Measurements from ENCODE around the gene COA3. TPM values are rescaled to one million over a fixed set of nuclear protein-coding genes. Genes with fewer than 3 reads are reported as not detected.

Gene COA3
- total RNA-seq, 1 donor from 2014 or later = 93.9 TPM

DNA sequence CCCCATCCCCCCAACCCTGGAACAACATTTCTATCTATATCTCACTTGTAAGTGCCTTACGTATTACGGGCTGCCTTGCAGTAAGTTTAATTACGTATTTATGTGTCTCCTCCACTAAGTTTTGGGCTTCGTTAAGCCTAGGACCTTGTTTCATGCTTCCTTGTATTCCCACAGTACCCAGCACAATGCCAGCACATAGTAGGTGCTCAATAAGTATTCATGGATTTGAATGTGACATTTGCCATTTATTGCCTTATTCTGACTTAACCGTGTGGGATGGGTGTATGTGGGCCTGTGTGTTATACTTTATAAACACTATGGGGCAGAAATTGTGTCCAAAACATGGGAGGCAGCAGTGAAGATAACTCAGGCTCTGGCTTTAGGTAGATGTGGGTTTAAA lies 6.0 kb downstream of the COA3 start:
- DNase-seq (ENCODE audit: extremely low spot score, unreplicated experiment) = no peak
- peaks cover 15% of the 10 kb centered on the region for H3K27me3 Mint-ChIP-seq
- no peak overlapping the region for H3K27ac Mint-ChIP-seq
- TF ChIP-seq, protein P1, sequence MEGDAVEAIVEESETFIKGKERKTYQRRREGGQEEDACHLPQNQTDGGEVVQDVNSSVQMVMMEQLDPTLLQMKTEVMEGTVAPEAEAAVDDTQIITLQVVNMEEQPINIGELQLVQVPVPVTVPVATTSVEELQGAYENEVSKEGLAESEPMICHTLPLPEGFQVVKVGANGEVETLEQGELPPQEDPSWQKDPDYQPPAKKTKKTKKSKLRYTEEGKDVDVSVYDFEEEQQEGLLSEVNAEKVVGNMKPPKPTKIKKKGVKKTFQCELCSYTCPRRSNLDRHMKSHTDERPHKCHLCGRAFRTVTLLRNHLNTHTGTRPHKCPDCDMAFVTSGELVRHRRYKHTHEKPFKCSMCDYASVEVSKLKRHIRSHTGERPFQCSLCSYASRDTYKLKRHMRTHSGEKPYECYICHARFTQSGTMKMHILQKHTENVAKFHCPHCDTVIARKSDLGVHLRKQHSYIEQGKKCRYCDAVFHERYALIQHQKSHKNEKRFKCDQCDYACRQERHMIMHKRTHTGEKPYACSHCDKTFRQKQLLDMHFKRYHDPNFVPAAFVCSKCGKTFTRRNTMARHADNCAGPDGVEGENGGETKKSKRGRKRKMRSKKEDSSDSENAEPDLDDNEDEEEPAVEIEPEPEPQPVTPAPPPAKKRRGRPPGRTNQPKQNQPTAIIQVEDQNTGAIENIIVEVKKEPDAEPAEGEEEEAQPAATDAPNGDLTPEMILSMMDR (conservative IDR thresholded peaks at IDR 0.05) = no peak
- H3K4me1 Mint-ChIP-seq (ENCODE audit: unreplicated experiment) = peaks cover 8% of the 10 kb centered on the region
- peaks cover 5% of the 10 kb centered on the region for H3K36me3 Mint-ChIP-seq
- H3K4me3 Mint-ChIP-seq = no peak overlapping the region
- no peaks in the 10 kb centered on the region for H3K9me3 Mint-ChIP-seq

DNA sequence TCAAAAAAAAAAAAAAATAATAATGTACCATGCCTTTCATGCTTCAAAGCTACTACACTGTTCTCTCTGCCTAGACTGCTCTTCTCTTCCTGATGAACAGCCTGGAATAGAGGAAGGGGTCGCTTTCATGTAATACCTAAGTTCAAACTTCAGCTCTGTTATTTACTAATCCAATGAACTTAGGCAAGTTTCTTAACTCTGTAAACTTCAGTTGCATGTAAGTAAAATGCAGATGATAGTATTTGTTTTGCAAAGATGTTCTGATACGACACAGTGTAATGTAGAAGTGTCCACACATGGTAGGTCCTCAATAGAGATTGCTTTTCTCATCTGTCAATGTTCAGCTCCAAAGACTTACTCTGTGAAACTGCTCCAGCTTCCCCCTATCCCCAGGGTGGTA lies 6.6 kb downstream of the COA3 start:
- Mint-ChIP-seq H3K36me3 (peaks cover 5% of the 10 kb centered on the region), H3K27me3 (peaks cover 19% of the 10 kb centered on the region), H3K4me3 (no peak overlapping the region), H3K9me3 (no peaks in the 10 kb centered on the region), H3K27ac (no peak overlapping the region), H3K4me1 (ENCODE audit: unreplicated experiment) (peaks cover 5% of the 10 kb centered on the region)
- TF ChIP-seq, protein P1 (conservative IDR thresholded peaks at IDR 0.05) = no peak
- no peak for DNase-seq (ENCODE audit: extremely low spot score, unreplicated experiment)

DNA sequence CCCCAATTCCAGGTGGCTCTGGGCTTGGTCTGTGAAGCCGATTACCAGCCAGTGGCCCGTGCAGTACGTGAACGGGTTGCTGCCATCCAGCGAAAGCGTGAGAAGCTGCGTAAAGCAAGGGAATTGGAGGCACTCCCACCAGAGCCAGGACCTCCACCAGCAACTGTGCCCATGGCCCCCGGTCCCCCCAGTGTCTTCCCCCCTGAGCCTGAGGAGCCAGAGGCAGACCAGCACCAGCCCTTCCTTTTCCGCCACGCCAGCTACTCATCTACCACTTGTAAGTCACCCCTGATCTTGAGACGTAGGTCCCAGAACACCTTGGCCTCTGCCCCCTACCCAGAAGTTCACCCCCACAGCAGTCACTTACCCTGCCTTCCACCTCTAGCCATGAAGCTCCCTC lies 11.2 kb downstream of the COA3 start:
- H3K36me3 Mint-ChIP-seq = peaks cover 6% of the 10 kb centered on the region
- H3K4me3 Mint-ChIP-seq = no peak overlapping the region
- H3K27me3 Mint-ChIP-seq = peaks cover 49% of the 10 kb centered on the region
- no peaks in the 10 kb centered on the region for H3K9me3 Mint-ChIP-seq
- TF ChIP-seq, protein P1 (conservative IDR thresholded peaks at IDR 0.05) = no peak
- DNase-seq (ENCODE audit: extremely low spot score, unreplicated experiment) = no peak
- H3K27ac Mint-ChIP-seq = no peak overlapping the region
- H3K4me1 Mint-ChIP-seq (ENCODE audit: unreplicated experiment) = peaks cover 6% of the 10 kb centered on the region

DNA sequence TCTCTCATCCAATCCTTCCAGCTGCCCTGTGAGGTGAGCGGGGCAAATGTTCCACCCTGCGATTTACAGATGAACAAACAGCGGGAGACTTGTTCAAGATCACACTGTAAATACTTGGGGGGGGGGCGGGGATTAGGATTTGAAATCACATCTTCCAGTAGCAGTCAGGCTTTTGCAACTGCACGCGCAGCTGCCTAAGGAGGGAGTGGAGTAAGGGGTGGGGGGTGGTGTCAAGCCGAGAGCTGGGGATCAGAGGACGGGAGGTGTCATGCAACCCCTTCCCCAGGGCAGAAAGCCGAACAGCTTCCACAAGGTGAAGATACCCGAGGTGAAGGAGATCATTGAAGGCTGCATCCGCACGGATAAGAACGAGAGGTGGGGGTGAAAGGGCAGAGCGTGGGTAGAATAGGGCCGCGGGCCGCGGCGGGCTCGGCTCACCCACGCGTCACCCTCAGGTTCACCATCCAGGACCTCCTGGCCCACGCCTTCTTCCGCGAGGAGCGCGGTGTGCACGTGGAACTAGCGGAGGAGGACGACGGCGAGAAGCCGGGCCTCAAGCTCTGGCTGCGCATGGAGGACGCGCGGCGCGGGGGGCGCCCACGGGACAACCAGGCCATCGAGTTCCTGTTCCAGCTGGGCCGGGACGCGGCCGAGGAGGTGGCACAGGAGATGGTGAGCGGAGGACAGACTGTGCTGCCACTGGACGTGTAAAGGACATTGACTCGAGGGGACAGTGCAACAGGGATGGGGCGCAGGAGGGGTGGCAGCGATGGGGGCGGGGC lies 13.5 kb downstream of the COA3 start:
- Mint-ChIP-seq H3K27ac (no peak overlapping the region), H3K4me3 (no peak overlapping the region), H3K36me3 (peaks cover 6% of the 10 kb centered on the region), H3K9me3 (no peaks in the 10 kb centered on the region), H3K27me3 (peaks cover 55% of the 10 kb centered on the region), H3K4me1 (ENCODE audit: unreplicated experiment) (peaks cover 6% of the 10 kb centered on the region)
- DNase-seq (ENCODE audit: extremely low spot score, unreplicated experiment) = no peak
- TF ChIP-seq, protein P1 (conservative IDR thresholded peaks at IDR 0.05) = no peak

DNA sequence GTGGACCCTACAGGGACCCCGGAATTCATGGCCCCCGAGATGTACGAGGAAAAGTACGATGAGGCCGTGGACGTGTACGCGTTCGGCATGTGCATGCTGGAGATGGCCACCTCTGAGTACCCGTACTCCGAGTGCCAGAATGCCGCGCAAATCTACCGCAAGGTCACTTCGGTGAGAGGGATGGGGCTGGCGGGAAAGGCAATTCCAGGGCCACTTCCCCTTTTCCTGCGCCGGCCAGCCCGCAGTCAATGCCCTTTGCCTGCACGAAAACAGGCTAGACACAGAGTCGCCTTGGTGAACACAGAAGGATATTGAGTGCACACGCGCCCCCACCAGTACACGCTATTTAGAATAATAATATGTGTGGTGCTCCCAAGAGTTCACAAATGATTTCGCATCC lies 14.1 kb downstream of the COA3 start:
- H3K4me3 Mint-ChIP-seq = no peak overlapping the region
- peaks cover 6% of the 10 kb centered on the region for H3K36me3 Mint-ChIP-seq
- peaks cover 6% of the 10 kb centered on the region for H3K4me1 Mint-ChIP-seq (ENCODE audit: unreplicated experiment)
- TF ChIP-seq, protein P1 (conservative IDR thresholded peaks at IDR 0.05) = no peak
- peaks cover 58% of the 10 kb centered on the region for H3K27me3 Mint-ChIP-seq
- DNase-seq (ENCODE audit: extremely low spot score, unreplicated experiment) = no peak
- no peak overlapping the region for H3K27ac Mint-ChIP-seq
- H3K9me3 Mint-ChIP-seq = no peaks in the 10 kb centered on the region
